ENCODE data around the gene PDSS2. TPM values are rescaled to one million over a fixed set of nuclear protein-coding genes. Genes with fewer than 3 reads are reported as not detected.
A peak's percentile ranks its signal among the peaks of the same experiment; 100 is the strongest.

The PDSS2 gene
- polyA plus RNA-seq, 4 donors: 6.5 to 14.8 (median 11.6) TPM

DNA sequence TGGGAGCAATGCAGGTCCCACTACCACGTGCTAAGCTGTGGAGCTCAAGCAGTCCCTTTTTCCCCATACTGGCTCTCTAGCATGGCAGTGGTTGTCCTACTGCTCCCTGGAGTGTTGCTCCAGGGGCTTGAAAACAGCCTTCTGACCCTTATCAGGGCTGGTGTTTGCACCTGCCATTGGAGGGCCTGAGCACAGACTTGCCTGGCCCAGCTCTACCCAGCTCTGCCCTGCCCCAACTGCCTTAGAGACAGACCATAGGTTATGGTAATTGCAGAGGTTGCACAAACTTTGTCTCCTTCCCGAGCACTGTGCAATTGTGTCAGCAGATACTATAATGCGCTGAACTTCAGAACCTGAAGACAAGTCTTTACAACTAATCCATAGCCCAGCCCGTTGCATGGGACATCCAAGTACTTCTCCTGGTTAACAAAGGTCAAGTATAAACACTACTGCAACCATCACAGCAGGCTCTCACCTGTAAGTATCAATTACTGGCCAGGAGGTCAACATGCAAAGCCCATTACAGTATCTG lies 58.7 kb downstream of the PDSS2 start:
- no peaks in the 10 kb centered on the region for H3K27me3 ChIP-seq (ENCODE audit: control insufficient read depth in 3 of 3, insufficient read depth in 3 of 3, low read length in 3 of 3)
- FAIRE-seq (no peak), DNase-seq (peak in 1 of 2 donors; percentile 56)
- H3K27ac ChIP-seq (ENCODE audit: low read depth in 1 of 3, low read length in 2 of 3): no peak overlapping the region
- WGBS, 3 donors: 84 to 91% (median 88%) methylated on average over 4 of the region's 4 CpGs
- peaks cover 0 to 53% of the 10 kb centered on the region in 2 donors for H3K9me3 ChIP-seq (ENCODE audit: control insufficient read depth in 2 of 2, insufficient read depth in 1 of 2, low read depth in 1 of 2, low read length in 1 of 2)
- peaks cover 0 to 16% (median 0%) of the 10 kb centered on the region in 3 donors for H3K36me3 ChIP-seq (ENCODE audit: control insufficient read depth in 3 of 3, insufficient read depth in 2 of 3, low read depth in 1 of 3, low read length in 3 of 3)
- no peak overlapping the region for H3K4me3 ChIP-seq (ENCODE audit: low read depth in 1 of 3, low read length in 3 of 3)
- H3K4me1 ChIP-seq (ENCODE audit: control insufficient read depth in 3 of 3, insufficient read depth in 2 of 3, low read depth in 1 of 3, low read length in 2 of 3): no peaks in the 10 kb centered on the region

DNA sequence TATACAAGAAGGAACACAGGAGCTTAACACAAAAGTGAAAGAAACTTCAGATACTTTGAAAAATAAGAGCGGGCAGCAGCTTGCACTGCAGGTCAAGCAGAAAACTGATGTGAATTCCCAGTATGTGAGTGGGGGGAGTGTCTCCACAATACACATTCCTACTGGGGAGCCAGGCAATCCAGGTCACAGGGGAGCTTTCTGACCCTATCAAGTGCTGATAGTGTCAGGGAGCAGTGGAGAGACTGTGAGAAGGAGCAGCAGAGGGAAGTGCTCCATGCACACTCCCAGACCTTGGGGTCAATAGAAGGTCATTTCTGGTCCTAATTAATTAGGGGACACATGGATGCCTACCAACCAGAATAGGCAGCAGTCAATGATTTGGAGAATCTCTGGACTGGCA lies 59.4 kb downstream of the PDSS2 start:
- WGBS, 3 donors: 93 to 97% (median 95%) methylated on average over 1 of the region's 1 CpG
- no peak overlapping the region for H3K27ac ChIP-seq (ENCODE audit: low read depth in 1 of 3, low read length in 2 of 3)
- H3K4me1 ChIP-seq (ENCODE audit: control insufficient read depth in 3 of 3, insufficient read depth in 2 of 3, low read depth in 1 of 3, low read length in 2 of 3): no peaks in the 10 kb centered on the region
- DNase-seq: no peak
- H3K36me3 ChIP-seq (ENCODE audit: control insufficient read depth in 3 of 3, insufficient read depth in 2 of 3, low read depth in 1 of 3, low read length in 3 of 3): peaks cover 0 to 16% (median 0%) of the 10 kb centered on the region in 3 donors
- peaks cover 0 to 51% of the 10 kb centered on the region in 2 donors for H3K9me3 ChIP-seq (ENCODE audit: control insufficient read depth in 2 of 2, insufficient read depth in 1 of 2, low read depth in 1 of 2, low read length in 1 of 2)
- FAIRE-seq: no peak
- no peak overlapping the region for H3K4me3 ChIP-seq (ENCODE audit: low read depth in 1 of 3, low read length in 3 of 3)
- no peaks in the 10 kb centered on the region for H3K27me3 ChIP-seq (ENCODE audit: control insufficient read depth in 3 of 3, insufficient read depth in 3 of 3, low read length in 3 of 3)

DNA sequence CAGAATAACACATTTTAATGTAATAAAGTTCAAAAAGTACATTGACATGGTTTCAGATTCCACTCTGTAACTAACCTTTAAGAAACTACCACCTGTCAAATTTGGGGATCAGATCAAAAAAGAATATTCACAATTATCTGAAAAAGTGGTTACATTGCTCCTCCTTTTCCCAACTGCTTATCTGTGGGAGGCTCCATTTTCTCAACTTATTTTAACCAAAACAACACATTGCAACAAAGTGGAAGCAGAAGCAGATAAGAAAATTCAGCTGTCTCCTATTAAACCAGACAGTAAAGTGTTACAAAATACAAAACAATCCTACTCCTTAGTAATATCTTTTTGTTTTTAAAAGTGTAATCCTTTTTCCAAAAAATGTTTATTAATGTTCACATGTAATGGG lies 61.4 kb downstream of the PDSS2 start:
- no peak for DNase-seq
- no peak for FAIRE-seq
- Histone ChIP-seq H3K4me1 (ENCODE audit: control insufficient read depth in 3 of 3, insufficient read depth in 2 of 3, low read depth in 1 of 3, low read length in 2 of 3) (no peaks in the 10 kb centered on the region), H3K27ac (ENCODE audit: low read depth in 1 of 3, low read length in 2 of 3) (no peak overlapping the region), H3K36me3 (ENCODE audit: control insufficient read depth in 3 of 3, insufficient read depth in 2 of 3, low read depth in 1 of 3, low read length in 3 of 3) (peaks cover 0 to 10% (median 0%) of the 10 kb centered on the region in 3 donors), H3K4me3 (ENCODE audit: low read depth in 1 of 3, low read length in 3 of 3) (no peak overlapping the region), H3K27me3 (ENCODE audit: control insufficient read depth in 3 of 3, insufficient read depth in 3 of 3, low read length in 3 of 3) (no peaks in the 10 kb centered on the region), H3K9me3 (ENCODE audit: control insufficient read depth in 2 of 2, insufficient read depth in 1 of 2, low read depth in 1 of 2, low read length in 1 of 2) (peaks cover 0 to 37% of the 10 kb centered on the region in 2 donors)

DNA sequence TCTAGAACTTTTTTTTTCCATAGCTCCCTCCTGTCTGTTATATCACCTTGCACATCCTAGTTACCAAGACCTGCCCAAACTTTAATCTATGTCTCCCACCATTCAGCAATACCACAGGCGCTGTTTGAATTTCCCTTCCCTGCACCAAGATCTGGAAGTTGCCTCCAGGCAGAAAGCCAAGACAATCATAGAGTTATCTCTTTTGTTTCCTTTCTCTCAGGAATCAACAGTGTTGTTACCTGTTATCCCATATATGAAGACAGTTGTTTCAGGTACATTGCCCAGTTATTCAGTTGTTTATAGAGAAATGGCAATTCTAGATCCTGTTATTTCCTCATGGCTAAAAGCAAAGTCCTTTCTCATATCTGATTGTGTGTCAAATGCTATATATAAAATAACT lies 63.2 kb downstream of the PDSS2 start:
- Histone ChIP-seq H3K4me3 (ENCODE audit: low read depth in 1 of 3, low read length in 3 of 3) (no peak overlapping the region), H3K9me3 (ENCODE audit: control insufficient read depth in 2 of 2, insufficient read depth in 1 of 2, low read depth in 1 of 2, low read length in 1 of 2) (peaks cover 0 to 25% of the 10 kb centered on the region in 2 donors), H3K27me3 (ENCODE audit: control insufficient read depth in 3 of 3, insufficient read depth in 3 of 3, low read length in 3 of 3) (no peaks in the 10 kb centered on the region), H3K36me3 (ENCODE audit: control insufficient read depth in 3 of 3, insufficient read depth in 2 of 3, low read depth in 1 of 3, low read length in 3 of 3) (peaks cover 0 to 9% (median 0%) of the 10 kb centered on the region in 3 donors), H3K27ac (ENCODE audit: low read depth in 1 of 3, low read length in 2 of 3) (no peak overlapping the region), H3K4me1 (ENCODE audit: control insufficient read depth in 3 of 3, insufficient read depth in 2 of 3, low read depth in 1 of 3, low read length in 2 of 3) (no peaks in the 10 kb centered on the region)
- no peak for DNase-seq
- WGBS, 3 donors: 80 to 97% (median 93%) methylated on average over 1 of the region's 1 CpG
- FAIRE-seq: no peak

DNA sequence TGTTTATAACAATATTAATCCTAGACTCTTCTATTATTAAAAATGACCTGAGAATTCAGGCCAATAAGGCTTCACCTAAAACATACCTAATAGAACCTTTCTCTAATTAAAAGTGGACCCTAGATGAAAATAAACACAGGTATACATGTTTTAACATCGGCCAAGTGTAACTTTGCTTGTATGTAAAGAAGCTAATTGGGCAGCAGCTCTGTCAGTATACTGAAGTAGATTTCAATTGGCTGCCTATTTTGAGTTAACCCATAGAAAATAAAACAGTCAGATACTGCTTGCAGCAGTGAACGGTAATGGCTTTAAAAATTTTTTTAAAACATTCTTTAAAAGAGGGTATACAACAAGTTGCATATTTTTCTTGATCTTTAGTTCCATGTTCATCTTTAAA lies 67.3 kb downstream of the PDSS2 start:
- Histone ChIP-seq H3K4me1 (ENCODE audit: control insufficient read depth in 3 of 3, insufficient read depth in 2 of 3, low read depth in 1 of 3, low read length in 2 of 3) (no peaks in the 10 kb centered on the region), H3K36me3 (ENCODE audit: control insufficient read depth in 3 of 3, insufficient read depth in 2 of 3, low read depth in 1 of 3, low read length in 3 of 3) (no peaks in the 10 kb centered on the region), H3K27ac (ENCODE audit: low read depth in 1 of 3, low read length in 2 of 3) (no peak overlapping the region), H3K9me3 (ENCODE audit: control insufficient read depth in 2 of 2, insufficient read depth in 1 of 2, low read depth in 1 of 2, low read length in 1 of 2) (peaks cover 0 to 8% of the 10 kb centered on the region in 2 donors), H3K4me3 (ENCODE audit: low read depth in 1 of 3, low read length in 3 of 3) (no peak overlapping the region), H3K27me3 (ENCODE audit: control insufficient read depth in 3 of 3, insufficient read depth in 3 of 3, low read length in 3 of 3) (no peaks in the 10 kb centered on the region)
- no peak for DNase-seq
- FAIRE-seq: no peak
- WGBS, 3 donors: 98 to 99% (median 99%) methylated on average over 2 of the region's 2 CpGs

DNA sequence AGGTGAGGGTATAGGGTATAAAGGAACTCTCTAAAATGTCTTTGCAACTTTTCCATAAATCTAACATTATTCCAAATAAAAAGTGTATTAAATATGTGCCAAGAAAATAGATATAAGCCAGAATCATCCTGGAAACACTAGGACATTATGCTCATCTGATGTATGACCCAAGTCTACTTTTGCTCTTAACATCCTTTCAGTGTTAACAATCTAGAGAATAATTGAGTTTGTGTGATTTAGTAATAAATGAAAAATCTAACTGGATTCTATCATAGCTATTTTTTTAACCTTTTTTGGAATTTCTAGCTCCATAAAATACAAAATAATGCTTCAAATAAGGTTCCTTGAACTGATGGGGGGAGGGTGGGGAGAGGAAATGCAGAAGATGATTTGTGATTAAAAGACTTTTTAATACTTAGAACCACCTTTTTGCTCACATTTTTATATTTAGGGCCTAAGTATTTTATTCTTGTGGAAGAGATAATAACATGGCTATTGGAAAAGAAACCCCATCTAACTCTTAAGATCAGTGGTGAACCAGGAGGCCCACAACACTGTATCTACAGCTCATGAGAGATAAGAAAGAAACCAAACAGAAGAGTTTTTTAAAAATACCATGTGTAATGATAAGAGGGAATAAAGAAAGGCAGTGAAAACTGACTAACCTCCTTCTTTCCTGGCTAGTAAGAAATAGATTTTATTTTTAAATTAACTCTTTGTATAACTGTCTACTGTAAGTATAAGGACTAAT lies 68.5 kb downstream of the PDSS2 start:
- Histone ChIP-seq H3K4me1 (ENCODE audit: control insufficient read depth in 3 of 3, insufficient read depth in 2 of 3, low read depth in 1 of 3, low read length in 2 of 3) (no peaks in the 10 kb centered on the region), H3K36me3 (ENCODE audit: control insufficient read depth in 3 of 3, insufficient read depth in 2 of 3, low read depth in 1 of 3, low read length in 3 of 3) (no peaks in the 10 kb centered on the region), H3K27ac (ENCODE audit: low read depth in 1 of 3, low read length in 2 of 3) (no peak overlapping the region), H3K27me3 (ENCODE audit: control insufficient read depth in 3 of 3, insufficient read depth in 3 of 3, low read length in 3 of 3) (no peaks in the 10 kb centered on the region), H3K4me3 (ENCODE audit: low read depth in 1 of 3, low read length in 3 of 3) (no peak overlapping the region), H3K9me3 (ENCODE audit: control insufficient read depth in 2 of 2, insufficient read depth in 1 of 2, low read depth in 1 of 2, low read length in 1 of 2) (peaks cover 0 to 4% of the 10 kb centered on the region in 2 donors)
- no peak for FAIRE-seq
- DNase-seq: no peak

DNA sequence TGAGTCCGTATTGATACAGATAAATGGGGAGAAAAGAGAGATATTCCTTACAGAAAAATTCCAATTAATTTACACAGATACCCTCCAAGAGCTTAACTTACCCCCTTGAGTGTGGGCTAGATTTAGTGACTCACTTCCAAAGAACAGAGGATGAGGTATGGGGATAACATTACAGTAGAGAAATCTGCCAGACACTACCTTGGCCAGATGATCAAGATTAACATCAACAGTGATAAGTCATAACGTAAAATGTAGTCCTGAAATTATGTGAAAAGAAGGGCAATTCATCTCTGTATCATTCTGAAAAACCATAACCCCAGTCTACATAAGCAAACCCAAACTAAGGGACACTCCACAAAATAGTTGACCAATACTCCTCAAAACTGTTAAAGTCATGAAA lies 69.3 kb downstream of the PDSS2 start:
- FAIRE-seq: no peak
- no peak overlapping the region for H3K27ac ChIP-seq (ENCODE audit: low read depth in 1 of 3, low read length in 2 of 3)
- H3K9me3 ChIP-seq (ENCODE audit: control insufficient read depth in 2 of 2, insufficient read depth in 1 of 2, low read depth in 1 of 2, low read length in 1 of 2): peaks cover 0 to 4% of the 10 kb centered on the region in 2 donors
- no peaks in the 10 kb centered on the region for H3K36me3 ChIP-seq (ENCODE audit: control insufficient read depth in 3 of 3, insufficient read depth in 2 of 3, low read depth in 1 of 3, low read length in 3 of 3)
- no peaks in the 10 kb centered on the region for H3K4me1 ChIP-seq (ENCODE audit: control insufficient read depth in 3 of 3, insufficient read depth in 2 of 3, low read depth in 1 of 3, low read length in 2 of 3)
- WGBS, 3 donors: 89 to 94% (median 92%) methylated on average over 2 of the region's 2 CpGs
- H3K27me3 ChIP-seq (ENCODE audit: control insufficient read depth in 3 of 3, insufficient read depth in 3 of 3, low read length in 3 of 3): no peaks in the 10 kb centered on the region
- no peak for DNase-seq
- no peak overlapping the region for H3K4me3 ChIP-seq (ENCODE audit: low read depth in 1 of 3, low read length in 3 of 3)

DNA sequence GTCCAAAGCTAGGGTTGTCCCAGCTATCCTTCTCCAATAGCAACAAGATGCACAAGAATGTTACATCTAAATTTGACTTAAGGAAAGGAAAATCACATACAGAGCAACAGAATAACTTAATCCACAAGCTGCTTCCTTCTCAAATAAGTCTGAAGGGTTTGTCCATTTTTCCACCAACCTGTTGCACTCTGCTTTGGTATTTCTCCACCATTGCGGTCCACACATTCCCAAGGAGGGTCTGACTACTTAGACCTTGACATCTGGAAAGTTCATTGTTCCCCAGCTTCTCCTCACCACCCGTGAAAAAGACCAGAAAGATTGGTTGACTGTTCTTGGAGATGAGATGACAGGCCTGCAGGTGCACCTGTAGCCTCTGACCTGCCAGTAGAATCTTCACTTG lies 72.5 kb downstream of the PDSS2 start:
- Histone ChIP-seq H3K27ac (ENCODE audit: low read depth in 1 of 3, low read length in 2 of 3) (no peak overlapping the region), H3K27me3 (ENCODE audit: control insufficient read depth in 3 of 3, insufficient read depth in 3 of 3, low read length in 3 of 3) (no peaks in the 10 kb centered on the region), H3K9me3 (ENCODE audit: control insufficient read depth in 2 of 2, insufficient read depth in 1 of 2, low read depth in 1 of 2, low read length in 1 of 2) (no peaks in the 10 kb centered on the region), H3K4me1 (ENCODE audit: control insufficient read depth in 3 of 3, insufficient read depth in 2 of 3, low read depth in 1 of 3, low read length in 2 of 3) (no peaks in the 10 kb centered on the region), H3K36me3 (ENCODE audit: control insufficient read depth in 3 of 3, insufficient read depth in 2 of 3, low read depth in 1 of 3, low read length in 3 of 3) (no peaks in the 10 kb centered on the region), H3K4me3 (ENCODE audit: low read depth in 1 of 3, low read length in 3 of 3) (no peak overlapping the region)
- FAIRE-seq (no peak), DNase-seq (no peak)
- 77 to 84% (median 80%) methylated on average over 2 of the region's 2 CpGs for WGBS, 3 donors

DNA sequence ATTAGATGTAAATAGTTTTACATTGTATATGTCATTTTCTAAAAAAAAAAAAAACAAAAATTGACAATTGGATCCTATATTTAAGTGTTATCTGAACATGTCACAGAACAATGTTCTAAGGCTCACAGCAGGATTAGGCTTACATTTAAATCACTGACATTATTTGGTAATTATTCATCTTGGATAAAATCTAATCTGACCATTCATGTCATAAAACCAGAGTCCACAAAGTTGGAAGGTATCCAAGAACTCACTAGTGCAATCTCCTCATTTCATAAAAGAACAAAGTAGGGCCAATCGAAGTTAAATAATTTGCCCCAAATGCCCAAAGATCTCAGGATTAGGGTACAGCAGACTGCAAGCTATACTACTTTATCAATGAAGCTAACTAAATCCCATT lies 73.0 kb downstream of the PDSS2 start:
- no peak for FAIRE-seq
- no peak overlapping the region for H3K27ac ChIP-seq (ENCODE audit: low read depth in 1 of 3, low read length in 2 of 3)
- 5 to 56% (median 31%) methylated on average over 1 of the region's 1 CpG for WGBS, 3 donors

More for the DNA sequence above, 73.0 kb downstream of the PDSS2 start:
- Histone ChIP-seq H3K9me3 (ENCODE audit: control insufficient read depth in 2 of 2, insufficient read depth in 1 of 2, low read depth in 1 of 2, low read length in 1 of 2) (no peaks in the 10 kb centered on the region), H3K4me1 (ENCODE audit: control insufficient read depth in 3 of 3, insufficient read depth in 2 of 3, low read depth in 1 of 3, low read length in 2 of 3) (no peaks in the 10 kb centered on the region), H3K36me3 (ENCODE audit: control insufficient read depth in 3 of 3, insufficient read depth in 2 of 3, low read depth in 1 of 3, low read length in 3 of 3) (no peaks in the 10 kb centered on the region), H3K27me3 (ENCODE audit: control insufficient read depth in 3 of 3, insufficient read depth in 3 of 3, low read length in 3 of 3) (no peaks in the 10 kb centered on the region), H3K4me3 (ENCODE audit: low read depth in 1 of 3, low read length in 3 of 3) (no peak overlapping the region)
- peak in 1 of 2 donors; percentile 47 for DNase-seq

Measured in small intestine (tissue), 7 donors.